ENCODE results near the gene SEPTIN6. TPM values are rescaled to one million over a fixed set of nuclear protein-coding genes. Genes with fewer than 3 reads are reported as not detected.

Gene SEPTIN6
- total RNA-seq, 2 experiments from 2014 or later: 132 to 134 TPM

DNA sequence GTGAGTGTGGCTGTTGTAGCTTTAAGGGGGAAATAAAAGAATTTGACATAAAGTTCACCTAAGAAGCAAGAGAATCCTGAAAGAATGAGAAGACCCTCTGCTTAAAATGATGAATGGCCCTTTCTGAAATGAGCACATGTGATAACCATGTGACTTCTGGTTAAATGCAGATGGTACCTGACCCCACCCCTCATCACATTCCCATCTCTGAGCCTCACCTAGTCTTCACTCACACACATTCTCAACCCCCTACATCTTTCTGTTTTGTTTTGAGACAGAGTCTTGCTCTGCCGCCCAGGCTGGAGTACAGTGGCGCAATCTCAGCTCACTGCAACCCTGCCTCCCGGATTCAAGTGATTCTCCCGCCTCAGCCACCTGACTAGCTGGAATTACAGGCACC, 31.5 kb downstream of the SEPTIN6 start:
- Histone ChIP-seq H3K9me3 (ENCODE audit: control insufficient read depth in 1 of 2, insufficient read depth in 1 of 2, low read length in 2 of 2) (no peaks in the 10 kb centered on the region), H3K27ac (ENCODE audit: low read depth in 1 of 2, low read length in 2 of 2) (no peak overlapping the region), H3K4me3 (ENCODE audit: low read length) (no peak overlapping the region), H3K36me3 (ENCODE audit: insufficient read depth, low read length) (peaks cover 40% of the 10 kb centered on the region), H3K4me1 (ENCODE audit: insufficient read depth, low read length) (peaks cover 7% of the 10 kb centered on the region), H3K27me3 (ENCODE audit: control insufficient read depth in 1 of 2, insufficient read depth in 2 of 2, low read length in 2 of 2) (no peaks in the 10 kb centered on the region)
- no peaks in the 10 kb centered on the region for H3K27me3 Mint-ChIP-seq
- ATAC-seq (ENCODE audit: poor library complexity) (no peak), DNase-seq (no peak)
- peak overlapping the region; percentile 30 for H3K4me3 Mint-ChIP-seq
- no peak for TF ChIP-seq CTCF (IDR thresholded peaks at IDR 0.05)
- H3K4me1 Mint-ChIP-seq (ENCODE audit: low read depth): peaks cover 36% of the 10 kb centered on the region
- peak overlapping the region; percentile 78 for H3K27ac Mint-ChIP-seq
- ChIA-PET CTCF (interaction anchor here (1.1 kb wide), 1 partner anchor 68 kb away, joined by 3 read pairs; no protein-coding TSS in a partner anchor), POLR2A (interaction anchor here (1.6 kb wide), 1 partner anchor 28 kb away, joined by 5 read pairs; no protein-coding TSS in a partner anchor)
- H3K9me3 Mint-ChIP-seq: no peaks in the 10 kb centered on the region
- peaks cover 71% of the 10 kb centered on the region for H3K36me3 Mint-ChIP-seq (ENCODE audit: low read depth)
- intact Hi-C loops (cut with DNase I, micrococcal nuclease): no loop called here

DNA sequence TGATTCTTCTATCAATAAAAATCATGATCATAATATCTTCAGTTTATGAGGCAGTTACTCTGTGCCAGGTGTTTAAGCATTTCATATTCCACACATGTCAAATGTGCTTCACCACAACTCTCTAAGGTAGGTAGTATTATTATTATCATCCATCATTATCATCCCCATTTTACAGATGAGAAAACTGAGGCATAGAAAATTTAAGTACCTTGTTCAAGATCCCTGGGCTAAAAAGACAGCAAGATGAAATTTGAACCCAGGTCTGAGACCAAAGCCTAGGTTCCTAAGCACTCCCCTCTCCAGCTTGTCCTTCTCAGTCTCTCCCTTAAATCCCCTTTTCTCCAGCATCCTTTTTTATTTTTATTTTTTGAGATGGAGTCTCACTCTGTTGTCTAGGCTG, 33.4 kb downstream of the SEPTIN6 start:
- Mint-ChIP-seq H3K9me3 (no peaks in the 10 kb centered on the region), H3K4me3 (peak overlapping the region; percentile 25), H3K27ac (peak overlapping the region; percentile 61), H3K27me3 (no peaks in the 10 kb centered on the region), H3K4me1 (ENCODE audit: low read depth) (peaks cover 46% of the 10 kb centered on the region), H3K36me3 (ENCODE audit: low read depth) (peaks cover 80% of the 10 kb centered on the region)
- peaks cover 10% of the 10 kb centered on the region for H3K4me1 ChIP-seq (ENCODE audit: insufficient read depth, low read length)
- ATAC-seq (ENCODE audit: poor library complexity) (no peak), DNase-seq (no peak)
- no peak for TF ChIP-seq CTCF (IDR thresholded peaks at IDR 0.05)
- POLR2A ChIA-PET: no interaction called here
- intact Hi-C loops (cut with DNase I, micrococcal nuclease): loop anchor here in 1 of 2 experiments (5.0 kb wide), 1 partner anchor 33 kb away; the partner anchor contains the start of gene SEPTIN6
- H3K27ac ChIP-seq (ENCODE audit: low read depth in 1 of 2, low read length in 2 of 2): no peak overlapping the region
- no peaks in the 10 kb centered on the region for H3K27me3 ChIP-seq (ENCODE audit: control insufficient read depth in 1 of 2, insufficient read depth in 2 of 2, low read length in 2 of 2)
- H3K4me3 ChIP-seq (ENCODE audit: low read length): no peak overlapping the region
- CTCF ChIA-PET: interaction anchor here (1.0 kb wide), 1 partner anchor 70 kb away, joined by 3 read pairs; no protein-coding TSS in a partner anchor
- no peaks in the 10 kb centered on the region for H3K9me3 ChIP-seq (ENCODE audit: control insufficient read depth in 1 of 2, insufficient read depth in 1 of 2, low read length in 2 of 2)
- H3K36me3 ChIP-seq (ENCODE audit: insufficient read depth, low read length): peaks cover 35% of the 10 kb centered on the region

GRCh38 chrX:119655125-119655524, 37.8 kb downstream of the SEPTIN6 start:
- peak overlapping the region; percentile 29 to 64 for H3K27ac ChIP-seq (ENCODE audit: low read depth in 1 of 2, low read length in 2 of 2)
- ChIA-PET POLR2A (interaction anchor here (1.2 to 4.2 kb wide), 5 partner anchors 24 to 104 kb away, joined by 3 to 22 read pairs (median 10); partner anchors contain the start of genes SEPTIN6 and SOWAHD), CTCF (interaction anchor here (1.4 to 2.0 kb wide), 2 partner anchors 21 to 38 kb away, joined by 5 to 10 read pairs; partner anchors contain the start of gene SEPTIN6)
- H3K4me3 ChIP-seq (ENCODE audit: low read length): no peak overlapping the region
- Mint-ChIP-seq H3K27ac (peak overlapping the region; percentile 90), H3K9me3 (no peaks in the 10 kb centered on the region), H3K27me3 (no peaks in the 10 kb centered on the region), H3K36me3 (ENCODE audit: low read depth) (peaks cover 80% of the 10 kb centered on the region), H3K4me1 (ENCODE audit: low read depth) (peaks cover 48% of the 10 kb centered on the region), H3K4me3 (peak overlapping the region; percentile 56)
- TF ChIP-seq CTCF (IDR thresholded peaks at IDR 0.05): no peak
- peak in 12 of 14 experiments; percentile 18 to 70 (median 49) for DNase-seq
- H3K4me1 ChIP-seq (ENCODE audit: insufficient read depth, low read length): peaks cover 24% of the 10 kb centered on the region
- ATAC-seq (ENCODE audit: poor library complexity): peak; percentile 51
- no peaks in the 10 kb centered on the region for H3K9me3 ChIP-seq (ENCODE audit: control insufficient read depth in 1 of 2, insufficient read depth in 1 of 2, low read length in 2 of 2)
- H3K36me3 ChIP-seq (ENCODE audit: insufficient read depth, low read length): peaks cover 46% of the 10 kb centered on the region
- H3K27me3 ChIP-seq (ENCODE audit: control insufficient read depth in 1 of 2, insufficient read depth in 2 of 2, low read length in 2 of 2): no peaks in the 10 kb centered on the region
- intact Hi-C loops (cut with DNase I, micrococcal nuclease): loop anchor here (2.0 to 5.0 kb wide), 2 partner anchors 36 to 37 kb away; partner anchors contain the start of gene SEPTIN6 (in 1 of the 2)
